Measurements from ENCODE around the gene TBC1D17.

Gene TBC1D17

GRCh38 chr19:49849433-49850220, 27.9 kb upstream of the TBC1D17 start:
- DNase-seq, result peak; percentile 36

- DNase-seq, result peak; percentile 37
Measured at GRCh38 chr19:49850221-49850486, 27.3 kb upstream of the TBC1D17 start.

GRCh38 chr19:49850487-49851342, 26.8 kb upstream of the TBC1D17 start, which contains the start of gene PTOV1:
TSS of gene PTOV1 (plus strand) at chr19:49851159.
- DNase-seq, result peak; percentile 95

GRCh38 chr19:49851456-49852259, 25.8 kb upstream of the TBC1D17 start:
- DNase-seq, result peak; percentile 69

GRCh38 chr19:49852631-49853126, 24.8 kb upstream of the TBC1D17 start:
- no peak for DNase-seq

GRCh38 chr19:49853852-49854377, 23.6 kb upstream of the TBC1D17 start:
- DNase-seq, result no peak

GRCh38 chr19:49854378-49855263, 22.9 kb upstream of the TBC1D17 start:
- no peak for DNase-seq

GRCh38 chr19:49855277-49855675, 22.2 kb upstream of the TBC1D17 start:
- no peak for DNase-seq

- no peak for DNase-seq
Measured at GRCh38 chr19:49855676-49856573, 21.6 kb upstream of the TBC1D17 start.

GRCh38 chr19:49856574-49857021, 20.9 kb upstream of the TBC1D17 start:
- DNase-seq, result no peak

GRCh38 chr19:49857061-49857837, 20.3 kb upstream of the TBC1D17 start:
- no peak for DNase-seq

GRCh38 chr19:49857838-49858087, 19.7 kb upstream of the TBC1D17 start:
- no peak for DNase-seq

GRCh38 chr19:49858088-49858985, 19.2 kb upstream of the TBC1D17 start:
- DNase-seq, result no peak

- no peak for DNase-seq
Measured at GRCh38 chr19:49859682-49860335, 17.7 kb upstream of the TBC1D17 start.

GRCh38 chr19:49860336-49861102, 17.0 kb upstream of the TBC1D17 start:
- DNase-seq, result no peak

- DNase-seq, result no peak
Measured at GRCh38 chr19:49861107-49861506, 16.4 kb upstream of the TBC1D17 start.

GRCh38 chr19:49861541-49862378, 15.7 kb upstream of the TBC1D17 start:
- DNase-seq, result no peak
